ENCODE measurements around the gene C9orf43.

DNA sequence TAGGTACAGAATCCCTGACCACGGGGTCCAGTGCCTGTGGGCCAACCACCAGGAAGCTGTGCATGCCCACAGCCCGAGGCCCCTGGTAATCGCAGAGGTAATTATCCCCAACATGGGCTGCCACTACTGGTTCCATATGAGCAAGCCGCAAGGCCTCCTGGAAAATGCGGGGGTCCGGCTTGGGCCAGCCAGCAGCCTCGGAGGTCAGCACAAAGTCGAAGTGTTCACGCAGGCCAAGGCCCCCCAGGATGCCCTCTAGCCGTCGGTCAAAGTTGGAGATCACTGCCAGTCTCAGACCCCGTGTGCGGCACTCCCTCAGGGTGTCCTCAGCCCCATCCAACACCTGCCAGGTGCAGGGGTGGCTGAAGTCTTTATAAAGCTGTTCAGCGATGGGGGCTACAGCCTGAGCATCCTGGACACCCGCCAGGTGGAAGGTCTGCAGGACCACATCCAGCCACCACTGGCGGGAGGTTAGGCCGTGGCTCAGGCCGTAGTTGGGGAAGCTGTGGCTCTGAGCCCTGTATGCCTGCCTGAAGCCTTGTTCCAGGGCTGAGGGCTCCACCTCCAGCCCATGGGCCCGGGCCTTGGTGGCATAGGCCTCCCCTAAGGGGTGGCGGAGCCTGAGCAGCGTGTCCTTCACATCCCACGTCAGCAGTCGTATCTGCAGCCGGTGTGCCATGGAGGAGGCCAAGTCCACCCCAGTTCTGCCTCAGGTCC, 36.7 kb upstream of the C9orf43 start:
- TF ChIP-seq, protein P1, sequence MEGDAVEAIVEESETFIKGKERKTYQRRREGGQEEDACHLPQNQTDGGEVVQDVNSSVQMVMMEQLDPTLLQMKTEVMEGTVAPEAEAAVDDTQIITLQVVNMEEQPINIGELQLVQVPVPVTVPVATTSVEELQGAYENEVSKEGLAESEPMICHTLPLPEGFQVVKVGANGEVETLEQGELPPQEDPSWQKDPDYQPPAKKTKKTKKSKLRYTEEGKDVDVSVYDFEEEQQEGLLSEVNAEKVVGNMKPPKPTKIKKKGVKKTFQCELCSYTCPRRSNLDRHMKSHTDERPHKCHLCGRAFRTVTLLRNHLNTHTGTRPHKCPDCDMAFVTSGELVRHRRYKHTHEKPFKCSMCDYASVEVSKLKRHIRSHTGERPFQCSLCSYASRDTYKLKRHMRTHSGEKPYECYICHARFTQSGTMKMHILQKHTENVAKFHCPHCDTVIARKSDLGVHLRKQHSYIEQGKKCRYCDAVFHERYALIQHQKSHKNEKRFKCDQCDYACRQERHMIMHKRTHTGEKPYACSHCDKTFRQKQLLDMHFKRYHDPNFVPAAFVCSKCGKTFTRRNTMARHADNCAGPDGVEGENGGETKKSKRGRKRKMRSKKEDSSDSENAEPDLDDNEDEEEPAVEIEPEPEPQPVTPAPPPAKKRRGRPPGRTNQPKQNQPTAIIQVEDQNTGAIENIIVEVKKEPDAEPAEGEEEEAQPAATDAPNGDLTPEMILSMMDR (IDR thresholded peaks at IDR 0.05) = no peak
- no peak for TF ChIP-seq RARB (CRISPR knock-in tag; IDR thresholded peaks at IDR 0.05)
- TF ChIP-seq MAZ (IDR thresholded peaks at IDR 0.05; ENCODE audit: borderline replicate concordance, low read depth, low read length) = no peak
- TF ChIP-seq KDM1A (IDR thresholded peaks at IDR 0.05; ENCODE audit: low read depth) = no peak

Measured in A549 (cell line).